IMR-90 (cell line): ENCODE results near the gene MTX3. TPM values are rescaled to one million over a fixed set of nuclear protein-coding genes. Genes with fewer than 3 reads are reported as not detected.

ENCODE experiments used
- ATAC-seq: fragments of 200-7000 bp; cut with Tn5 transposase; 2 replicates; pipeline ENCODE4 v1.9.1; 2020; ENCODE audit warnings: low read depth, mild to moderate bottlenecking, moderate library complexity
- BruUV-seq: library from RNA; stranded (reverse); fragments of 400-500 nt; replicated peaks from 2 replicates; lab custom pipeline; 2021; lab: Mats Ljungman, UMichigan
- CTCF ChIA-PET: fragments of 300-600 bp; formaldehyde crosslinking; extraction: SDS; loops from one replicate; lab custom pipeline; 2021; ENCODE audit warnings: antibody characterized with exemption; lab: Yijun Ruan, JAX
- POLR2A ChIA-PET: fragments of 300-600 bp; sonication (Branson Sonifier 250); formaldehyde crosslinking; loops from one replicate; lab custom pipeline; 2022; ENCODE audit warnings: antibody characterized with exemption; ENCODE audit not compliant: unreplicated experiment; lab: Charles Lee
- DNase-seq: peaks from one replicate; pipeline ENCODE4 v3.0.0; 2013
- H2AFZ ChIP-seq: replicated peaks from 2 replicates; pipeline ENCODE3; 2013; ENCODE audit warnings: low read length, mild to moderate bottlenecking; ENCODE audit not compliant: poor library complexity
- H2AK5ac ChIP-seq: 2 replicates; pipeline ENCODE4 v1.6.1; 2013; ENCODE audit warnings: low read depth, low read length, inconsistent platforms
- H2AK9ac ChIP-seq: replicated peaks from 2 replicates; pipeline ENCODE3; 2013; ENCODE audit warnings: mild to moderate bottlenecking, low read depth, low read length, moderate library complexity; ENCODE audit not compliant: poor library complexity
- H2BK120ac ChIP-seq: 2 replicates; pipeline ENCODE4 v1.6.1; 2013; ENCODE audit warnings: low read depth, low read length, inconsistent platforms
- H2BK15ac ChIP-seq: 3 replicates; pipeline ENCODE4 v1.6.1; 2013; ENCODE audit warnings: low read depth, low read length, inconsistent platforms
- H2BK20ac ChIP-seq: 2 replicates; pipeline ENCODE4 v1.6.1; 2013; ENCODE audit warnings: low read depth, mild to moderate bottlenecking, inconsistent platforms, low read length, moderate library complexity
- H2BK5ac ChIP-seq: 2 replicates; pipeline ENCODE4 v1.6.1; 2013; ENCODE audit warnings: mild to moderate bottlenecking, low read depth, low read length, inconsistent platforms; ENCODE audit not compliant: poor library complexity, severe bottlenecking
- H3K14ac ChIP-seq: replicated peaks from 2 replicates; pipeline ENCODE4 v1.6.1; 2013; ENCODE audit warnings: low read depth, low read length, inconsistent platforms
- H3K18ac ChIP-seq: 2 replicates; pipeline ENCODE4 v1.6.1; 2013; ENCODE audit warnings: low read depth, low read length, control low read depth
- H3K23ac ChIP-seq: 2 replicates; pipeline ENCODE4 v1.6.1; 2013; ENCODE audit warnings: low read depth, low read length, inconsistent platforms
- H3K27ac ChIP-seq: 2 replicates; pipeline ENCODE4 v1.5.1; 2013; ENCODE audit warnings: mild to moderate bottlenecking, control low read depth, low read length; ENCODE audit not compliant: insufficient read depth
- H3K27me3 ChIP-seq: 2 replicates; pipeline ENCODE4 v1.6.1; 2013; ENCODE audit warnings: low read length; ENCODE audit not compliant: control insufficient read depth, insufficient read depth
- H3K36me3 ChIP-seq: 2 replicates; pipeline ENCODE4 v1.6.1; 2013; ENCODE audit warnings: low read length, mixed read lengths; ENCODE audit not compliant: control insufficient read depth, insufficient read depth
- H3K4ac ChIP-seq: 2 replicates; pipeline ENCODE4 v1.6.1; 2013; ENCODE audit warnings: low read depth, low read length, inconsistent platforms
- H3K4me1 ChIP-seq: 2 replicates; pipeline ENCODE4 v1.6.1; 2013; ENCODE audit warnings: low read length, mixed read lengths; ENCODE audit not compliant: control insufficient read depth, insufficient read depth
- H3K4me2 ChIP-seq: 2 replicates; pipeline ENCODE4 v1.6.1; 2013; ENCODE audit warnings: low read depth, mild to moderate bottlenecking, control low read depth, low read length, moderate library complexity
- H3K4me3 ChIP-seq: 2 replicates; pipeline ENCODE4 v1.5.1; 2013; ENCODE audit warnings: low read depth, mild to moderate bottlenecking, control low read depth, low read length, moderate library complexity; ENCODE audit not compliant: insufficient read depth
- H3K56ac ChIP-seq: 2 replicates; pipeline ENCODE4 v1.6.1; 2013; ENCODE audit warnings: low read length, inconsistent platforms; ENCODE audit not compliant: insufficient read depth; ENCODE audit errors: extremely low read depth
- H3K79me1 ChIP-seq, 2 experiments: 2 replicates each; pipeline ENCODE4 v1.6.1; 2013; ENCODE audit warnings: low read length in 2 of 2, inconsistent platforms in 1 of 2, low read depth in 1 of 2
- H3K9ac ChIP-seq: 2 replicates; pipeline ENCODE4 v1.6.1; 2013; ENCODE audit warnings: low read depth, low read length, control low read depth
- H3K9me1 ChIP-seq: 2 replicates; pipeline ENCODE4 v1.6.1; 2013; ENCODE audit warnings: low read length, inconsistent platforms; ENCODE audit not compliant: insufficient read depth
- H3K9me3 ChIP-seq: 2 replicates; pipeline ENCODE4 v1.6.1; 2013; ENCODE audit warnings: low read length; ENCODE audit not compliant: control insufficient read depth, insufficient read depth
- H4K20me1 ChIP-seq: 2 replicates; pipeline ENCODE4 v1.6.1; 2013; ENCODE audit warnings: low read length, inconsistent platforms; ENCODE audit not compliant: insufficient read depth
- H4K5ac ChIP-seq: 2 replicates; pipeline ENCODE4 v1.6.1; 2013; ENCODE audit warnings: mild to moderate bottlenecking, low read depth, low read length, control low read depth
- H4K8ac ChIP-seq, 2 experiments: 2 replicates each; pipeline ENCODE4 v1.6.1; 2013; ENCODE audit warnings: low read depth in 2 of 2, low read length in 2 of 2, control low read depth in 1 of 2, inconsistent platforms in 1 of 2
- H4K91ac ChIP-seq: 2 replicates; pipeline ENCODE4 v1.6.1; 2013; ENCODE audit warnings: low read depth, low read length, inconsistent platforms; ENCODE audit not compliant: insufficient read depth
- BHLHE40 ChIP-seq: fragments of 150-350 bp; IDR thresholded peaks from 2 replicates; pipeline ENCODE4 v1.6.1; 2016; ENCODE audit warnings: mild to moderate bottlenecking, low read depth, low read length
- MAFK ChIP-seq: IDR thresholded peaks from 2 replicates; pipeline ENCODE4 v1.6.1; 2012; ENCODE audit warnings: low read depth, low read length, improper control_type of control experiment
- MAZ ChIP-seq: IDR thresholded peaks from 2 replicates; pipeline ENCODE4 v1.6.1; 2012; ENCODE audit warnings: low read depth, mild to moderate bottlenecking, low read length, improper control_type of control experiment, moderate library complexity, borderline replicate concordance
- MXI1 ChIP-seq: IDR thresholded peaks from 2 replicates; pipeline ENCODE4 v1.6.1; 2012; ENCODE audit warnings: low read depth, mild to moderate bottlenecking, low read length, moderate library complexity, borderline replicate concordance
- NFE2L2 ChIP-seq: fragments of 150-350 bp; IDR thresholded peaks from 2 replicates; pipeline ENCODE4 v1.6.1; 2016; ENCODE audit warnings: low read depth, mild to moderate bottlenecking, low read length
- RAD21 ChIP-seq: IDR thresholded peaks from 2 replicates; pipeline ENCODE4 v1.6.1; 2012; ENCODE audit warnings: low read length, improper control_type of control experiment
- WGBS, 2 experiments: methylation state at CpG; one replicate each; pipeline versions ENCODE4 v1.1.5 to v1.1.7; 2013; ENCODE audit warnings: missing lambda C conversion rate in 2 of 2; ENCODE audit not compliant: insufficient read length in 1 of 2; ENCODE audit errors: extremely low coverage in 2 of 2; 5-methylcytosine and 5-hydroxymethylcytosine counted together
- dilution Hi-C: fragments of 300-500 bp; cut with HindIII; formaldehyde crosslinking; loops from one replicate; pipeline ENCODE4 v1.14.3; 2018; ENCODE audit warnings: low sequenced_read_pairs; ENCODE audit not compliant: unreplicated experiment
- in situ Hi-C: fragments of 300-500 bp; cut with MboI; formaldehyde crosslinking; loops from 3 replicates; pipeline ENCODE4 v1.14.3; 2019; ENCODE audit warnings: low sequenced_read_pairs, inconsistent platforms, mixed read lengths
- intact Hi-C: fragments of 100-400 bp; cut with micrococcal nuclease; formaldehyde crosslinking; loops from 2 replicates; pipeline ENCODE4 v1.10.0; 2022
- polyA plus RNA-seq, 3 experiments: library from polyadenylated mRNA; depleted of rRNA; stranded (reverse); fragments of >200 nt; gene quantifications; 2 replicates each; pipeline ENCODE4 v1.2.3, GENCODE V29; 2012; ENCODE audit warnings: low replicate concordance in 1 of 3
- total RNA-seq: library from RNA; depleted of rRNA; stranded (reverse); fragments of >200 nt; gene quantifications from 2 replicates; pipeline ENCODE4 v1.2.3, GENCODE V29; 2012
- TF ChIP-seq, protein P1 (sequence below): fragments of 150-350 bp; IDR thresholded peaks from 2 replicates; pipeline ENCODE4 v1.6.1; 2017; ENCODE audit warnings: mild to moderate bottlenecking, antibody characterized with exemption, low read length, low read depth

Gene MTX3
- total and polyA plus RNA-seq, 2 of the 4 experiments (the other 2 are of a cell fraction): 6.6 to 12.7 TPM

DNA sequence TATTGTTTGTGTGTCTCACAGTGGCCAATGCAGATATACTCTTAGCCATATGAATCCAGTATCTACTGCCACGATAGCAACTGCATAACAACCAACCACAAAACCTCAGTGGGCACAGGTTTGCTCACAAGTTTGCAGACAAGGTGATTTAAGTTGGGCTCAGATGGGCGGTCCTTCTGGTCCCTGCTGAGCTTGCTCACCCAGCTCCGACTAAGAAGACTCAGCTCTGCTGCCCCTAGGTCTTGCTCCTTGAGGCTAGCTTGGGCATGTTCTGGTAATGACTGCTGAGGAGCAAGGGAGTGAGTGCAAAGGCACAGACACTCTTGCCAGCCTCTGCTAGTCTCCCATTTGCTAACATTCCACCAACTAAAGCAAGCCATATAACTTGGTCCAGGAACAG is 52.6 kb downstream of the MTX3 start:
- Histone ChIP-seq H3K27ac (no peak overlapping the region), H3K4me3 (no peak overlapping the region), H3K23ac (no peak overlapping the region), H3K4ac (no peak overlapping the region), H3K9me1 (no peaks in the 10 kb centered on the region), H2BK15ac (no peak overlapping the region), H4K20me1 (no peaks in the 10 kb centered on the region), H2BK120ac (no peak overlapping the region), H2AK9ac (no peak overlapping the region), H4K8ac (no peak overlapping the region), H3K79me1 (no peaks in the 10 kb centered on the region), H2AFZ (no peak overlapping the region), H2AK5ac (no peak overlapping the region), H4K91ac (no peak overlapping the region), H3K14ac (no peak overlapping the region), H3K36me3 (no peaks in the 10 kb centered on the region), H3K9me3 (no peaks in the 10 kb centered on the region), H3K27me3 (peaks cover 12% of the 10 kb centered on the region), H3K4me2 (no peak overlapping the region), H3K56ac (no peak overlapping the region), H3K9ac (no peak overlapping the region), H3K18ac (no peak overlapping the region), H3K4me1 (no peaks in the 10 kb centered on the region), H2BK20ac (no peak overlapping the region), H2BK5ac (no peak overlapping the region), H4K5ac (no peak overlapping the region)
- dilution Hi-C loops (no loop called here), in situ Hi-C loops (no loop called here), intact Hi-C loops (no loop called here)
- no peak for TF ChIP-seq BHLHE40
- no peak for TF ChIP-seq NFE2L2
- TF ChIP-seq MAZ: no peak
- TF ChIP-seq RAD21: no peak
- TF ChIP-seq, protein P1, sequence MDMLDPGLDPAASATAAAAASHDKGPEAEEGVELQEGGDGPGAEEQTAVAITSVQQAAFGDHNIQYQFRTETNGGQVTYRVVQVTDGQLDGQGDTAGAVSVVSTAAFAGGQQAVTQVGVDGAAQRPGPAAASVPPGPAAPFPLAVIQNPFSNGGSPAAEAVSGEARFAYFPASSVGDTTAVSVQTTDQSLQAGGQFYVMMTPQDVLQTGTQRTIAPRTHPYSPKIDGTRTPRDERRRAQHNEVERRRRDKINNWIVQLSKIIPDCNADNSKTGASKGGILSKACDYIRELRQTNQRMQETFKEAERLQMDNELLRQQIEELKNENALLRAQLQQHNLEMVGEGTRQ: no peak
- no peak for TF ChIP-seq MAFK
- no peak for TF ChIP-seq MXI1
- POLR2A ChIA-PET: no interaction called here
- BruUV-seq: no TSS peak
- DNase-seq: no peak
- no peak for ATAC-seq
- CTCF ChIA-PET: no interaction called here
- 80% methylated on average over 1 of the region's 3 CpGs; no CpG with 5 or more reads in 1 of the 2 experiments for WGBS, 2 experiments
